Left renal cortex interstitium (tissue), 4 donors: ENCODE data around the gene NDRG2. TPM values are rescaled to one million over a fixed set of nuclear protein-coding genes. Genes with fewer than 3 reads are reported as not detected.

Source experiments
- DNase-seq, 4 donors: peaks; one replicate each; pipeline ENCODE4 v3.0.0-alpha.2; 2013; ENCODE audit warnings: low read depth in 4 of 4, low spot score in 2 of 4, missing footprints in 1 of 4
- polyA plus RNA-seq, 4 donors: library from polyadenylated mRNA; unstranded; fragments of 120-200 nt; gene quantifications; one replicate each; pipeline ENCODE4 v1.2.1, GENCODE V29; 2013; ENCODE audit not compliant: insufficient read length in 4 of 4

The NDRG2 gene
- polyA plus RNA-seq, 4 donors: 154 to 172 (median 164) TPM

- no peak for DNase-seq
Measured at GRCh38 chr14:21037156-21037555, 12.3 kb upstream of the NDRG2 start.

GRCh38 chr14:21036751-21037150 lies 11.9 kb upstream of the NDRG2 start:
- DNase-seq: no peak

GRCh38 chr14:21034707-21035106 lies 9.8 kb upstream of the NDRG2 start, which contains the start of gene RNASE13:
TSS of gene RNASE13 (minus strand) at chr14:21034807. CDS start at chr14:21034288, 519 bp downstream.
- no peak for DNase-seq

- no peak for DNase-seq
Measured at GRCh38 chr14:21033133-21033698, 8.4 kb upstream of the NDRG2 start.

GRCh38 chr14:21032326-21033132 lies 7.7 kb upstream of the NDRG2 start:
- DNase-seq: no peak

- no peak for DNase-seq
Measured at GRCh38 chr14:21030531-21030930, 5.7 kb upstream of the NDRG2 start.

GRCh38 chr14:21029917-21030316 lies 5.1 kb upstream of the NDRG2 start, which contains the start of gene TPPP2:
TSS of gene TPPP2 (plus strand) at chr14:21030217. CDS start at chr14:21030582, 365 bp downstream.
- no peak for DNase-seq

- DNase-seq: no peak
Measured at GRCh38 chr14:21026988-21027315, 2.1 kb upstream of the NDRG2 start.

GRCh38 chr14:21026274-21026987 lies 1.6 kb upstream of the NDRG2 start:
- no peak for DNase-seq

GRCh38 chr14:21025371-21026273 lies 761 bp upstream of the NDRG2 start:
- DNase-seq: no peak

GRCh38 chr14:21023817-21024584 lies 860 bp downstream of the NDRG2 start:
- no peak for DNase-seq

- no peak for DNase-seq
Measured at GRCh38 chr14:21023174-21023573, 1.7 kb downstream of the NDRG2 start.

- DNase-seq: no peak
Measured at GRCh38 chr14:21022686-21023085, 2.2 kb downstream of the NDRG2 start.

- no peak for DNase-seq
Measured at GRCh38 chr14:21020977-21021545, 3.8 kb downstream of the NDRG2 start.

GRCh38 chr14:21019366-21019765 lies 5.5 kb downstream of the NDRG2 start:
- DNase-seq: no peak

- no peak for DNase-seq
Measured at GRCh38 chr14:21018781-21019180, 6.1 kb downstream of the NDRG2 start.

GRCh38 chr14:21018286-21018685 lies 6.6 kb downstream of the NDRG2 start:
- DNase-seq: no peak

- no peak for DNase-seq
Measured at GRCh38 chr14:21017528-21018245, 7.2 kb downstream of the NDRG2 start.
